Mesenchymal stem cell (in vitro differentiated cells and primary cell): ENCODE results near the gene CYP24A1.
"Not testable (repeated sequence)": the region's sequence is repeated elsewhere in the genome, so short reads cannot be mapped to it uniquely, and the experiment has no call there.

Source experiments
- DNase-seq: peaks from one replicate; pipeline ENCODE4 v3.0.0-alpha.2; 2013
- H2AFZ ChIP-seq: one replicate; pipeline ENCODE4 v1.6.1; 2013; ENCODE audit warnings: low read depth, mild to moderate bottlenecking, control low read depth, inconsistent platforms, low read length, moderate library complexity
- H2AK5ac ChIP-seq: 2 replicates; pipeline ENCODE4 v1.6.1; 2013; ENCODE audit warnings: low read length, moderate library complexity, mild to moderate bottlenecking, inconsistent platforms; ENCODE audit not compliant: severe bottlenecking
- H2BK120ac ChIP-seq: one replicate; pipeline ENCODE4 v1.6.1; 2013; ENCODE audit warnings: low read depth, mild to moderate bottlenecking, inconsistent platforms, low read length, moderate library complexity
- H2BK12ac ChIP-seq, 2 experiments: one replicate each; pipeline ENCODE4 v1.6.1; 2013; ENCODE audit warnings: inconsistent platforms in 2 of 2, low read length in 2 of 2, mild to moderate bottlenecking in 2 of 2, moderate library complexity in 2 of 2, control low read depth in 1 of 2
- H2BK15ac ChIP-seq: one replicate; pipeline ENCODE4 v1.6.1; 2013; ENCODE audit warnings: mild to moderate bottlenecking, low read depth, inconsistent platforms; ENCODE audit not compliant: poor library complexity, severe bottlenecking
- H2BK5ac ChIP-seq: 2 replicates; pipeline ENCODE4 v1.6.1; 2013; ENCODE audit warnings: low read depth, mild to moderate bottlenecking, low read length, control low read depth, inconsistent platforms; ENCODE audit not compliant: poor library complexity, severe bottlenecking
- H3K14ac ChIP-seq, 2 experiments: one replicate each; pipeline ENCODE4 v1.6.1; 2013; ENCODE audit warnings: inconsistent platforms in 2 of 2, low read length in 2 of 2, control low read depth in 1 of 2, mild to moderate bottlenecking in 1 of 2, moderate library complexity in 1 of 2
- H3K18ac ChIP-seq, 2 experiments: one replicate each; pipeline ENCODE4 v1.6.1; 2013; ENCODE audit warnings: inconsistent platforms in 2 of 2, low read length in 2 of 2, control low read depth in 1 of 2, low read depth in 1 of 2, mild to moderate bottlenecking in 1 of 2
- H3K23ac ChIP-seq, 2 experiments: one replicate each; pipeline ENCODE4 v1.6.1; 2013; ENCODE audit warnings: inconsistent platforms in 2 of 2, low read length in 2 of 2, mild to moderate bottlenecking in 2 of 2, moderate library complexity in 2 of 2, control low read depth in 1 of 2
- H3K27ac ChIP-seq: 2 replicates; pipeline ENCODE4 v1.5.1; 2013; ENCODE audit warnings: mild to moderate bottlenecking, moderate library complexity, low read length, control low read depth, inconsistent platforms; ENCODE audit not compliant: poor library complexity, severe bottlenecking
- H3K27me3 ChIP-seq, 2 experiments: 2 replicates each; pipeline versions ENCODE4 v1.6.1 to v1.7.0; 2013; ENCODE audit warnings: low read length in 2 of 2, mild to moderate bottlenecking in 2 of 2, moderate library complexity in 2 of 2, control low read depth in 1 of 2, inconsistent platforms in 1 of 2; ENCODE audit not compliant: control insufficient read depth in 1 of 2, insufficient read depth in 1 of 2
- H3K36me3 ChIP-seq, 2 experiments: 2 replicates each; pipeline versions ENCODE4 v1.6.1 to v1.7.0; 2013; ENCODE audit warnings: low read length in 2 of 2, control low read depth in 1 of 2, inconsistent platforms in 1 of 2, low read depth in 1 of 2, mild to moderate bottlenecking in 1 of 2; ENCODE audit not compliant: insufficient read depth in 2 of 2, control insufficient read depth in 1 of 2
- H3K4ac ChIP-seq, 2 experiments: one replicate each; pipeline ENCODE4 v1.6.1; 2013; ENCODE audit warnings: inconsistent platforms in 2 of 2, low read length in 2 of 2, mild to moderate bottlenecking in 2 of 2, moderate library complexity in 2 of 2, control low read depth in 1 of 2, low read depth in 1 of 2
- H3K4me1 ChIP-seq: 2 replicates; pipeline ENCODE4 v1.6.1; 2013; ENCODE audit warnings: low read depth, low read length, control low read depth; ENCODE audit not compliant: control insufficient read depth, insufficient read depth
- H3K4me2 ChIP-seq: 2 replicates; pipeline ENCODE4 v1.6.1; 2013; ENCODE audit warnings: low read length, mild to moderate bottlenecking, inconsistent platforms; ENCODE audit not compliant: poor library complexity, severe bottlenecking
- H3K4me3 ChIP-seq, 2 experiments: 2 replicates each; pipeline versions ENCODE4 v1.5.1 to v1.7.0; 2013; ENCODE audit warnings: low read length in 2 of 2, mild to moderate bottlenecking in 2 of 2, control low read depth in 1 of 2, low read depth in 1 of 2; ENCODE audit not compliant: insufficient read depth in 1 of 2
- H3K79me1 ChIP-seq: replicated peaks from 2 replicates; pipeline ENCODE4 v1.6.1; 2013; ENCODE audit warnings: mild to moderate bottlenecking, control low read depth, low read length, inconsistent platforms; ENCODE audit not compliant: poor library complexity, severe bottlenecking
- H3K9ac ChIP-seq: 2 replicates; pipeline ENCODE4 v1.7.0; 2013; ENCODE audit warnings: mild to moderate bottlenecking, low read length, moderate library complexity
- H3K9me3 ChIP-seq: 2 replicates; pipeline ENCODE4 v1.7.0; 2013; ENCODE audit warnings: mild to moderate bottlenecking, low read length; ENCODE audit not compliant: control insufficient read depth
- H4K8ac ChIP-seq: one replicate; pipeline ENCODE4 v1.6.1; 2013; ENCODE audit warnings: inconsistent platforms, mild to moderate bottlenecking, low read length, moderate library complexity
- H4K91ac ChIP-seq: one replicate; pipeline ENCODE4 v1.6.1; 2013; ENCODE audit warnings: mild to moderate bottlenecking, low read length, inconsistent platforms
- WGBS: methylation state at CpG from one replicate; pipeline ENCODE4 v1.1.7; 2013; ENCODE audit warnings: mixed read lengths; 5-methylcytosine and 5-hydroxymethylcytosine counted together

CYP24A1 gene

DNA sequence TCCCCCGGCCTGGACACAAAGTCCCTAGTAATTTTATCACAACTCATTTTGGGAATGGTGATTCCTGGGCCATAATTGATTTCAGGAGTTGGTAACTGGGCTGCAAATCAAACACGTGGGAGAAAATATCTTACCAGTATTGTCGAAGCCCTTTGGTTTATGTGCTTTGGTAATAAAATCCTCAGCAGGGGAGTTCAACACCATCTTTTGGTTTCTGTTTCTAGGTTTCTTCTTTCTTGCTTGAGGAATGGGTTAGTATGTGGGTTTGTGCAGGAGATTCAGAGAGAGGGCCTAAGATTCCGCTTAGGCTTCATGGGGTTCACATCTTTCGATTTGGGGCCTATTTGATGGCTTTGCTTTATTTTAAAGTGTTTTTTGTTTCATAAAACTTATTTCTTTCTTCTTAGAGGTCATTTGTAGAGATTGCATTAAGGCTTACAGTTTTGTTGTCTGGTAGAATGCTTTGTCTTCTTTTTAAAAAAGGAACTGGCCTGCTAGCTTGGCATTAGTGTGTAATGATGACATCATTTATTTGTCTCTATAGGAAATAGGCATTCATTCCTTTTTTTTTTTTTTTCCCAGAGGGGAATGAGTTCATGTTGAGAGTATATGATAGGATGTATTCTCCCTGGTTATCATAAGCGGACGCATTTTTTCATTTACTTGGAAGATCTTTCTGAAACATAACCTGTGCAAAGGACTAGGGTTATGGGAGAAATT lies 45.8 kb downstream of the CYP24A1 start:
- no peak overlapping the region for H2BK15ac ChIP-seq
- H3K14ac ChIP-seq: no peak overlapping the region
- H3K4me2 ChIP-seq: no peak overlapping the region
- no peak overlapping the region for H3K4me3 ChIP-seq
- 91% methylated on average over 6 of the region's 7 CpGs for WGBS
- H2BK120ac ChIP-seq: no peak overlapping the region
- H3K27ac ChIP-seq: no peak overlapping the region
- H3K27me3 ChIP-seq: peaks cover 0 to 6% of the 10 kb centered on the region in 2 experiments
- no peak overlapping the region for H2AK5ac ChIP-seq
- no peaks in the 10 kb centered on the region for H3K79me1 ChIP-seq
- H4K8ac ChIP-seq: no peak overlapping the region
- no peaks in the 10 kb centered on the region for H3K36me3 ChIP-seq
- no peak overlapping the region for H2AFZ ChIP-seq
- DNase-seq: no peak
- H3K9me3 ChIP-seq: peaks cover 3% of the 10 kb centered on the region
- H3K18ac ChIP-seq: no peak overlapping the region
- no peak overlapping the region for H4K91ac ChIP-seq
- no peak overlapping the region for H2BK5ac ChIP-seq
- H3K9ac ChIP-seq: no peak overlapping the region
- H3K4me1 ChIP-seq: peaks cover 11% of the 10 kb centered on the region
- H2BK12ac ChIP-seq: no peak overlapping the region
- H3K4ac ChIP-seq: no peak overlapping the region
- H3K23ac ChIP-seq: no peak overlapping the region

DNA sequence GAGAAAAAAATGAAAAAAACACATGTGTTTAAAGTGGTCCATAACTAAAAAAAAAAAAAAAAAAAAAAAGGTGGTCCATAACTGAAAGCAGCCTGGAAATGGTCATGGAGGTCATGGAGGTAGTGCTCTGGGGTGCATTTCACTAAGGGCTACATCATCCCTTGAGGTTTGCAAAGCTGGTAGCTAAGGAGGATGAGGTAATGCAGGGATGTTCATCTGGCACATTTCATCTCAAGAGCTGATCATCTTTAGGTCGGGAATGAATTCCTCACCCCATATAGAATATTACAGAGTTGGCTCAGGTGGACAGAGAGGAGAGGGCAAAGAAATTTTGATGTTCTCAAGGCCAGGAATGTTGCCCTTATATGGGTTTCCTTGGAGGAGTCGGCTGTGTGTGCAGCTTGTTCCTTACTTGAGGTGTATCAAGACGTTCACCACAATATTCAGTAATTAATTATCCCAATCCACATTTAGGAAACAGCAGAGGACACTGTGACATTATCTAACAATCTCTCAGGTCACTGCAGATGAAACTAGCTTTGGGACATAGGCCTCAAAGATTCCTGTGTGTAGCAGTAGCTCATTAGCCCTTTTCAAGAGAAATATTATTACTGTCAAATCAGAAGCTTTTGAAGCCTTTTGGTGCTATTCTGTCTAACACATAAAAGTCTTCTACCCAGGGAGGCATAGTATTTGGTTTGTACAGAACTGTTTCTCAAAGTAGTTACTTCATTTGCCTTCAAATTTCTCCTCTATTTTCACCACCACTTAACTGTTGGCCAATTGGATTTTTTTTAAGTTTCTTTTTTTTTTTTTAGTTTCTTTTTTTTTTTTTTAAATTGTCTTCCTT lies 46.8 kb downstream of the CYP24A1 start:
- H2AFZ ChIP-seq: no peak overlapping the region
- H3K4ac ChIP-seq: no peak overlapping the region
- no peak overlapping the region for H2BK12ac ChIP-seq
- no peak overlapping the region for H3K4me2 ChIP-seq
- peaks cover 0 to 6% of the 10 kb centered on the region in 2 experiments for H3K27me3 ChIP-seq
- no peak overlapping the region for H4K91ac ChIP-seq
- no peak overlapping the region for H3K14ac ChIP-seq
- no peaks in the 10 kb centered on the region for H3K36me3 ChIP-seq
- 29% methylated on average over 1 of the region's 3 CpGs for WGBS
- peaks cover 3% of the 10 kb centered on the region for H3K9me3 ChIP-seq
- H2AK5ac ChIP-seq: no peak overlapping the region
- no peak overlapping the region for H2BK15ac ChIP-seq
- no peak overlapping the region for H3K23ac ChIP-seq
- H3K79me1 ChIP-seq: no peaks in the 10 kb centered on the region
- H3K4me3 ChIP-seq: no peak overlapping the region
- H2BK5ac ChIP-seq: no peak overlapping the region
- no peak overlapping the region for H2BK120ac ChIP-seq
- no peak overlapping the region for H4K8ac ChIP-seq
- DNase-seq: no peak
- no peak overlapping the region for H3K27ac ChIP-seq
- H3K4me1 ChIP-seq: peaks cover 13% of the 10 kb centered on the region
- no peak overlapping the region for H3K9ac ChIP-seq
- no peak overlapping the region for H3K18ac ChIP-seq

DNA sequence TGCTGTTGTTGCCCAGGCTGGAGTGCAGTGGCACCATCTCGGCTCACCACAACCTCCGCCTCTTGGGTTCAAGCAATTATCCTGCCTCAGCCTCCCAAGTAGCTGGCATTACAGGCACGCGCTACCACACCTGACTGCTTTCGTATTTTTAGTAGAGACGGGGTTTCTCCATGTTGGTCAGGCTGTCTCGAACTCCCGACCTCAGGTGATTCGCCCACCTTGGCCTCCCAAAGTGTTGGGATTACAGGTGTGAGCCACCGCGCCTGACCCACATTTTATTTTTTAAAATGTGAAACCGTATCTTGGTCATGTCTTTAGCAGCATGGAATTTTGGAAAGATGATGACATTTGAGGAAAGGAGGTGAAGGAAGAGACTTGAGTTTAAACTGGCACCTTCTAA lies 47.5 kb downstream of the CYP24A1 start:
- not testable (repeated sequence) for H3K9me3 ChIP-seq, H3K4me1 ChIP-seq, H3K14ac ChIP-seq, H3K27me3 ChIP-seq, H3K27ac ChIP-seq, H4K91ac ChIP-seq, H3K4me3 ChIP-seq, H3K36me3 ChIP-seq, H3K79me1 ChIP-seq, H4K8ac ChIP-seq, DNase-seq, H3K9ac ChIP-seq, H2BK120ac ChIP-seq, H2BK5ac ChIP-seq, H3K23ac ChIP-seq, H3K18ac ChIP-seq, H2AK5ac ChIP-seq, H3K4me2 ChIP-seq, H2BK15ac ChIP-seq, H3K4ac ChIP-seq, H2AFZ ChIP-seq, H2BK12ac ChIP-seq
- 93% methylated on average over 12 of the region's 12 CpGs for WGBS

DNA sequence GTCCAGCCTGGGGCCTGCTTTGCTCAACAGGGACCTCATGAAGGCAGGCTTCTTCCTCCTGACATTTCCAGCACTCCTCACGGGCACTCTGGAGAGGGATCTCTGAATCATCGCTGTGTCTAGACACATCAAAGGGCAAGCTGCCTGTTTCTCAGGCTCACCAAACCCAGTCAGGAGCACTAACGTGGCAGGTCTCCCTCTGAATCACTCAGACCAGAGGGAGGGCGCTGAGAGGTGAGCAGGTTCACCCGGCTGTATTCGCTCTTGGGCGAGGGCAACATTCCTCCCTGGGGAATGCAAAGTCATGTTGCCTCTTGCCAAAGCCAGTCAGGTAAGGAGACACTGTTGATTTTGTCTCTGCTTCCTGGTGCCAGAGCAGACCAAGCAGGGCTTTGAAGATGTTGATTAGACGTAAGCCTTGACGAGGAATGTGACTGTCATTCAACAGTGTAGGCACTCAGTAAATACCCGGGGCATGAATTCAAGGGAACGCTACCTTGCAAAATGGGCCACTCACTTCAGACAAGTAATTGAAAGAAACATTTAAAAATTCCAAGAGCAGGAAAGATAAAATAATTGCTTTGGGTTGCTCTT lies 50.1 kb downstream of the CYP24A1 start:
- no peaks in the 10 kb centered on the region for H3K36me3 ChIP-seq
- no peak overlapping the region for H2BK15ac ChIP-seq
- H2BK120ac ChIP-seq: peak overlapping the region; percentile 43
- no peak overlapping the region for H3K9ac ChIP-seq
- peak overlapping the region; percentile 19 for H4K91ac ChIP-seq
- no peaks in the 10 kb centered on the region for H3K79me1 ChIP-seq
- 37% methylated on average over 11 of the region's 11 CpGs for WGBS
- H3K4me3 ChIP-seq: no peak overlapping the region
- H3K4me2 ChIP-seq: no peak overlapping the region
- H3K27me3 ChIP-seq: no peaks in the 10 kb centered on the region
- H3K23ac ChIP-seq: no peak overlapping the region
- DNase-seq: peak; percentile 91
- H3K4ac ChIP-seq: no peak overlapping the region
- H3K27ac ChIP-seq: peak overlapping the region; percentile 67
- H2AK5ac ChIP-seq: no peak overlapping the region
- H2AFZ ChIP-seq: no peak overlapping the region
- no peak overlapping the region for H3K18ac ChIP-seq
- no peaks in the 10 kb centered on the region for H3K9me3 ChIP-seq
- peaks cover 9% of the 10 kb centered on the region for H3K4me1 ChIP-seq
- H3K14ac ChIP-seq: no peak overlapping the region
- no peak overlapping the region for H2BK5ac ChIP-seq
- no peak overlapping the region for H4K8ac ChIP-seq
- no peak overlapping the region for H2BK12ac ChIP-seq
